ENCODE data around the gene RASEF. TPM values are rescaled to one million over a fixed set of nuclear protein-coding genes. Genes with fewer than 3 reads are reported as not detected.

The RASEF gene
- total RNA-seq, 3 donors from 2014 or later, result 17.2 to 40.7 (median 37.6) TPM

DNA sequence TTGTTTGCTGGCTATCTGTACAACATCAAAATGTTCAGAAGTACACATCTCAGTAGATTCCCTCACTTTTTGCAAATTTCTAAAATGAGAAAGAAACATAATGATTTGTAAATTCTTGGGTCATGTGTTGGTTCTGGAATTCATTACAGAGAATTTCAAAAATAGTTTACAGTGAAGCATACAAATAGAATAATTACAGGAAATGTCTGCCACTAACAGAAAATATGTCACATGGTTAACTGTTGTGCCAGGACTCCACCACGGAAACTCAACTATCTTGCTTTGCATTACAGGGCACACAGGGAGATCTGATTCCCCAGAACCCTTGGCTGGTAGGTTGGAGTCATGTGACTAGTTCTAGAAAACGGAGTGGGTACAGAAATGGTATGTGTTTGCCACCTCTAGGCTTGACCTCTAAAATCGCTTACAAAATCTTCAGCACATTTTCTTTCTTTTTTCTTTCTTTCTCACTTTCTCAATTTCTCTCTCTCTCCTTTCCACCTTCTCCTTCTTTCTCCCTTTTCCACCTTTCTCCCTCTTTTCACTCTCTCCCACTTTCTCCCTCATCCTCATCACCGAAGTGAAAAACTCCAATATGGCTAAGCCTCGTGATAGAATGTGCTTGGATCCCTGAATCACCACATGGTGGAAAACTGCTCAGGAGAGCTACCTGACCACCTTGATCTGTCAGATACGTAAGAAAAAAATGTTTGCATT, 32.4 kb downstream of the RASEF start:
- no peak overlapping the region for H3K4me3 ChIP-seq
- ATAC-seq, result no peak
- H3K36me3 ChIP-seq (ENCODE audit: low read depth), result no peaks in the 10 kb centered on the region
- H3K4me1 ChIP-seq (ENCODE audit: low read depth), result peaks cover 15% of the 10 kb centered on the region
- H3K9me3 ChIP-seq, result no peaks in the 10 kb centered on the region
- intact Hi-C loops (cut with DNase I, micrococcal nuclease), result no loop called here
- TF ChIP-seq, protein P1, sequence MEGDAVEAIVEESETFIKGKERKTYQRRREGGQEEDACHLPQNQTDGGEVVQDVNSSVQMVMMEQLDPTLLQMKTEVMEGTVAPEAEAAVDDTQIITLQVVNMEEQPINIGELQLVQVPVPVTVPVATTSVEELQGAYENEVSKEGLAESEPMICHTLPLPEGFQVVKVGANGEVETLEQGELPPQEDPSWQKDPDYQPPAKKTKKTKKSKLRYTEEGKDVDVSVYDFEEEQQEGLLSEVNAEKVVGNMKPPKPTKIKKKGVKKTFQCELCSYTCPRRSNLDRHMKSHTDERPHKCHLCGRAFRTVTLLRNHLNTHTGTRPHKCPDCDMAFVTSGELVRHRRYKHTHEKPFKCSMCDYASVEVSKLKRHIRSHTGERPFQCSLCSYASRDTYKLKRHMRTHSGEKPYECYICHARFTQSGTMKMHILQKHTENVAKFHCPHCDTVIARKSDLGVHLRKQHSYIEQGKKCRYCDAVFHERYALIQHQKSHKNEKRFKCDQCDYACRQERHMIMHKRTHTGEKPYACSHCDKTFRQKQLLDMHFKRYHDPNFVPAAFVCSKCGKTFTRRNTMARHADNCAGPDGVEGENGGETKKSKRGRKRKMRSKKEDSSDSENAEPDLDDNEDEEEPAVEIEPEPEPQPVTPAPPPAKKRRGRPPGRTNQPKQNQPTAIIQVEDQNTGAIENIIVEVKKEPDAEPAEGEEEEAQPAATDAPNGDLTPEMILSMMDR (IDR thresholded peaks at IDR 0.05), result no peak
- no peak for DNase-seq

DNA sequence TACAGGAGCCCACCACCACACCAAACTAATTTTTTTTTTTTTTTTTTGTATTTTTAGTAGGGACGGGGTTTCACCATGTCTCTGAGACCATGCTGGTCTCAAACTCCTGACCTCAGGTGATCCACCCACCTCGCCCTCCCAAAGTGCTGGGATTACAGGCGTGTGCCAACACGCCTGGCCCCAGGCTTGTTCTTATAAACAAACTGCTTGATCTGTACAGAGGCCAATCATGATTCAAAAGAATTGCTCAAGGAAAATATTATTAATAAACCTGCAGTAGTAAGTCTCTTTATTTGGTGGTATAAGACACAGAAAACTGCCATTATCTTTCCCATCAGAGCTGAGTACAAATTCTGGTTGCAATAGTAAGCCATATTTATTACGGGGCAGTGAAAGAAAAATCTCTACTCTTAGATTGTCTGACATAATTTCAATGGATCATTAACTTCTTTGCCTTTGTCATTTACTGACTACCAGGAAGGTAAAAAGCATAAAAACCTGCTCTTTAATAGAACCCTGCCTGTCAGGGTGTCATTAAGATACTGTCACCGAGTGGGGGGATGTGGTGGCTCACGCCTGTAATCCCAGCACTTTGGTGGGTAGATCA, 33.3 kb downstream of the RASEF start:
- TF ChIP-seq, protein P1 (IDR thresholded peaks at IDR 0.05), result no peak
- Histone ChIP-seq H3K9me3 (no peaks in the 10 kb centered on the region), H3K4me3 (no peak overlapping the region), H3K36me3 (ENCODE audit: low read depth) (no peaks in the 10 kb centered on the region), H3K4me1 (ENCODE audit: low read depth) (peaks cover 15% of the 10 kb centered on the region)
- ATAC-seq (peak; percentile 39), DNase-seq (no peak)
- intact Hi-C loops (cut with DNase I, micrococcal nuclease), result no loop called here

DNA sequence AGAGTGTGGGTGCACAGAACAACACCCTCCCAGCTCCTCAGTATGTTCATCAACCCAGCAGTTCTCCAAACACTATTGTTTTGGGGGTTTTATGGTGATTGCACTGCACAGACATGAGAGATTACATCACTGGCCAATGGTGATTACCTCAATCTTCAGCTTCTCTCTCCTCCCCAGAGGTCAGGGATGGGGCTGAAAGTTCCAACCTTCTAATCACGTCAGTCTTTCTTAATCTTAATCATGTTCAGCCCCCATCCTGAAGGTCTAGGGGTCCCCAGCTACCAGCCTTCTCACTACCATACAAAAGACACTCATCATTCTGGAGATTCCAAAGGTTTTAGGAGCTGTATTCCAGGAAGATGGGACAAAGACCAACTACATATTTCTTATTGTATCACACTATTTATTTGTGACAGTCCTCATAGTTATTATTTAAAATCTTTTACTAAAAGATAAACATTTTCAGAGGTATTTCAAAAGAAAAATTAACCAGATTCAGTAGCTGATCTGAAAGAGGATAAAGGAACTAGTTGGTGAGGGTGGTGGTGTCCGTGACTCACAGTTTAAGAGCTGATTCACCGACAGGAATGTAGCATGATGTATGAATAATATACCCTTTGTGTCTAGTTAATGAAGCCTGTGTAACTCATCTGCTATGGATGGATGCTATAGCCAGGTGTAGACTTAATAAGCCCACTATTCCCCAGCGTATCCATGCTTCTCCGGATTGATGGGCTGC, 35.6 kb downstream of the RASEF start:
- DNase-seq, result no peak

DNA sequence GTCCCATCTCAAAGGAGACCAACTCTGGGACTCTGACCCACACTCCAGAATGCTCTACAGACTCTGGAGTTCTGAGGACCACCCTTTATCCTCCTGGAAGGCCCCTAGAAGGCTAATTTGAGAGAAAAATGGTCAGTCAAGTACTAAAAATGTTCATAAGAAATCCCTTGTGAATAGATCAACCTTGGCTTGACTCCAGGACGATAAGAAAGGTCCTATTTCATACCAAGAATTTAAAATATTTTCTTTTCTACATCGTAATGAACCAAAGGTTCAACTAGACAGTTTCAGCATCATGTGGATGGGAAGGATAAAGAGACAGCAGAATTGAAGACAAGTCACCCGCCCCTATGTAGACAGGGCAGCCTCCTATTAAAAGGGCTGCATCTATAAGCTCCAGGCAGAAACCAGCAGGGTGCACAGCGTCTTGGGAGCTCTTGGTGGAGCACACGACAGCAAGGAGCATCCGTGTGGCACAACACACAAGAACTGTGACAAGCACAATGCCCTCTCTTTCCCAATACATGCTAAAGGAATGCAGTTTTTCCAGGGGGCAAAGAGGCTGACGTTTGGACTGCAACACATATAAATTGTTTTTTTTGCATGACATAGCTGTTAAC, 38.3 kb downstream of the RASEF start:
- TF ChIP-seq, protein P1 (IDR thresholded peaks at IDR 0.05), result no peak
- no peak for DNase-seq
- H3K36me3 ChIP-seq (ENCODE audit: low read depth), result no peaks in the 10 kb centered on the region
- ATAC-seq, result no peak
- intact Hi-C loops (cut with DNase I, micrococcal nuclease), result no loop called here
- no peaks in the 10 kb centered on the region for H3K9me3 ChIP-seq
- no peak overlapping the region for H3K4me3 ChIP-seq
- peaks cover 8% of the 10 kb centered on the region for H3K4me1 ChIP-seq (ENCODE audit: low read depth)

More for the DNA sequence above, 35.6 kb downstream of the RASEF start:
- TF ChIP-seq, protein P1 (IDR thresholded peaks at IDR 0.05), result no peak
- Histone ChIP-seq H3K36me3 (ENCODE audit: low read depth) (no peaks in the 10 kb centered on the region), H3K9me3 (no peaks in the 10 kb centered on the region), H3K4me1 (ENCODE audit: low read depth) (peaks cover 15% of the 10 kb centered on the region), H3K4me3 (no peak overlapping the region)
- intact Hi-C loops (cut with DNase I, micrococcal nuclease), result no loop called here
- ATAC-seq, result peak; percentile 65

DNA sequence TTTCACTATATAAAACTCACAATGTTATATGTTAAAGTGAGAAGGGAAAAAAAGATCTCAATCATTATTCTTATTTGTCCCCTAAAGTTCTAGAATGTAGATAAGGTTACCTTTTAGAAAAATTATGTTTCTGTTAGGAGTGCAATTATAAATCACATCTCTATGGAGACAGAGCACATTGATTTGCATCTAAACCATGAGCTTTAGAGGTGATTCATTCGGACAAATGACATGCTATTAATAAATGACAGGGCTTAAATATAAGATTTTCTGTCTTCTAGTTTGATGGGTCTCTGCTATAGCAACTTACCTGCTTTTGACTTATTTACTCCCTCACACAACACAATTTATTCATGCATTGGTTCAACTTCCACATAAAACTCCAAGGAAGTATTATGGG, 39.8 kb downstream of the RASEF start:
- no peak for ATAC-seq
- peaks cover under 1% of the 10 kb centered on the region for H3K4me1 ChIP-seq (ENCODE audit: low read depth)
- no peaks in the 10 kb centered on the region for H3K9me3 ChIP-seq
- no peaks in the 10 kb centered on the region for H3K36me3 ChIP-seq (ENCODE audit: low read depth)
- TF ChIP-seq, protein P1 (IDR thresholded peaks at IDR 0.05), result no peak
- no peak overlapping the region for H3K4me3 ChIP-seq
- no peak for DNase-seq
- intact Hi-C loops (cut with DNase I, micrococcal nuclease), result no loop called here

All from mucosa of descending colon (tissue), 3 donors.